ENCODE measurements around the gene ACOT13.
"Not testable (repeated sequence)": the region's sequence is repeated elsewhere in the genome, so short reads cannot be mapped to it uniquely, and the experiment has no call there.

ACOT13 gene

GRCh38 chr6:24663189-24663588 is 3.7 kb upstream of the ACOT13 start:
- no peak for DNase-seq

- DNase-seq: no peak
These were observed 2.6 kb upstream of the ACOT13 start for GRCh38 chr6:24664046-24664987.

GRCh38 chr6:24666097-24666640 is 708 bp upstream of the ACOT13 start:
- peak; percentile 29 for DNase-seq

GRCh38 chr6:24667378-24667803 is 514 bp downstream of the ACOT13 start:
- no peak for DNase-seq

- DNase-seq: not testable (repeated sequence)
These were observed 1.5 kb downstream of the ACOT13 start for GRCh38 chr6:24668066-24668996.

- DNase-seq: no peak
These were observed 2.1 kb downstream of the ACOT13 start for GRCh38 chr6:24668997-24669361.

- not testable (repeated sequence) for DNase-seq
These were observed 3.6 kb downstream of the ACOT13 start for GRCh38 chr6:24670492-24670891.

GRCh38 chr6:24671077-24671476 is 4.2 kb downstream of the ACOT13 start:
- not testable (repeated sequence) for DNase-seq

- DNase-seq: no peak
These were observed 5.8 kb downstream of the ACOT13 start for GRCh38 chr6:24672620-24673182.

GRCh38 chr6:24673625-24674024 is 6.7 kb downstream of the ACOT13 start:
- DNase-seq: no peak

GRCh38 chr6:24678792-24679352 is 12.0 kb downstream of the ACOT13 start:
- not testable (repeated sequence) for DNase-seq

GRCh38 chr6:24680582-24680981 is 13.7 kb downstream of the ACOT13 start:
- no peak for DNase-seq

- DNase-seq: no peak
These were observed 16.7 kb downstream of the ACOT13 start for GRCh38 chr6:24683297-24684296.

GRCh38 chr6:24686408-24686807 is 19.5 kb downstream of the ACOT13 start:
- no peak for DNase-seq

- no peak for DNase-seq
These were observed 20.1 kb downstream of the ACOT13 start for GRCh38 chr6:24686946-24687345.

- DNase-seq: no peak
These were observed 23.1 kb downstream of the ACOT13 start for GRCh38 chr6:24689964-24690363.

- DNase-seq: no peak
These were observed 23.7 kb downstream of the ACOT13 start for GRCh38 chr6:24690593-24690992.

- no peak for DNase-seq
These were observed 24.7 kb downstream of the ACOT13 start for GRCh38 chr6:24691550-24691949.

GRCh38 chr6:24692003-24692402 is 25.1 kb downstream of the ACOT13 start:
- no peak for DNase-seq

- no peak for DNase-seq
These were observed 25.5 kb downstream of the ACOT13 start for GRCh38 chr6:24692415-24692814.
